IPS DF 6.9 (cell line): ENCODE results near the gene MIX23.

Source experiments
- DNase-seq: peaks from one replicate; pipeline ENCODE4 v3.0.0-alpha.2; 2013; ENCODE audit warnings: low read depth, low spot score
- H3K27ac ChIP-seq: one replicate; pipeline ENCODE4 v1.5.1; 2013; ENCODE audit warnings: low read length, control low read depth
- H3K27me3 ChIP-seq: 2 replicates; pipeline ENCODE4 v1.6.1; 2013; ENCODE audit warnings: mild to moderate bottlenecking, low read length; ENCODE audit not compliant: control insufficient read depth, insufficient read depth
- H3K36me3 ChIP-seq: 2 replicates; pipeline ENCODE4 v1.6.1; 2013; ENCODE audit warnings: low read length; ENCODE audit not compliant: control insufficient read depth, insufficient read depth
- H3K4me1 ChIP-seq: 2 replicates; pipeline ENCODE4 v1.6.1; 2013; ENCODE audit warnings: low read length; ENCODE audit not compliant: control insufficient read depth, insufficient read depth
- H3K4me3 ChIP-seq: 2 replicates; pipeline ENCODE4 v1.5.1; 2013; ENCODE audit warnings: mild to moderate bottlenecking, low read length
- H3K9me3 ChIP-seq: 2 replicates; pipeline ENCODE4 v1.6.1; 2013; ENCODE audit warnings: low read length, inconsistent platforms; ENCODE audit not compliant: control insufficient read depth, insufficient read depth
- WGBS: extraction: QIAGEN DNeasy Blood & Tissue Kit; methylation state at CpG from one replicate; pipeline ENCODE4 v1.1.7; 2013; ENCODE audit warnings: mixed read lengths, missing lambda C conversion rate; ENCODE audit not compliant: insufficient read length, insufficient coverage; 5-methylcytosine and 5-hydroxymethylcytosine counted together

The MIX23 gene

DNA sequence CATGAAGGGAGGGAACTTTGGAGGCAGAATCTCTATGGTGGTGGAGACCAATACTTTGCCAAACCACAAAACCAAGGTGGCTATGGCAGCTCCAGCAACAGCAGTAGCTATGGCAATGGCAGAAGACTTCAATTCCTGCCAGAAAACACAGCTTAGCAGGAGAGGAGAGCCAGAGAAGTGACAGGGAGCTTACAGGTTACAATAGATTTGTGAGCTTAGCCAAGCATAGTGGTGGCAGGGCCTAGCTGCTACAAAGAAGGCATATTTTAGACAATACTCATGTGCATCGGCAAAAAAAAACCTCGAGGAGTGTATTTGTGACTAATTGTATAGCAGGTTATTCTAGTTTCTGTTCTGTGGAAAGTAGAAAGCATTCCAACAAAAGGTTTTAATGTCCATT is 64.4 kb downstream of the MIX23 start:
- Histone ChIP-seq H3K36me3 (no peaks in the 10 kb centered on the region), H3K9me3 (no peaks in the 10 kb centered on the region), H3K4me3 (no peak overlapping the region), H3K4me1 (no peaks in the 10 kb centered on the region), H3K27ac (no peak overlapping the region), H3K27me3 (no peaks in the 10 kb centered on the region)
- no peak for DNase-seq
- WGBS: no CpG with 5 or more reads among the region's 2 CpGs

GRCh38 chr3:122316368-122316767 is 66.7 kb downstream of the MIX23 start:
- no CpG with 5 or more reads among the region's 5 CpGs for WGBS
- DNase-seq: no peak
- H3K36me3 ChIP-seq: no peaks in the 10 kb centered on the region
- no peak overlapping the region for H3K4me3 ChIP-seq
- H3K27ac ChIP-seq: no peak overlapping the region
- H3K27me3 ChIP-seq: no peaks in the 10 kb centered on the region
- H3K4me1 ChIP-seq: no peaks in the 10 kb centered on the region
- H3K9me3 ChIP-seq: no peaks in the 10 kb centered on the region

DNA sequence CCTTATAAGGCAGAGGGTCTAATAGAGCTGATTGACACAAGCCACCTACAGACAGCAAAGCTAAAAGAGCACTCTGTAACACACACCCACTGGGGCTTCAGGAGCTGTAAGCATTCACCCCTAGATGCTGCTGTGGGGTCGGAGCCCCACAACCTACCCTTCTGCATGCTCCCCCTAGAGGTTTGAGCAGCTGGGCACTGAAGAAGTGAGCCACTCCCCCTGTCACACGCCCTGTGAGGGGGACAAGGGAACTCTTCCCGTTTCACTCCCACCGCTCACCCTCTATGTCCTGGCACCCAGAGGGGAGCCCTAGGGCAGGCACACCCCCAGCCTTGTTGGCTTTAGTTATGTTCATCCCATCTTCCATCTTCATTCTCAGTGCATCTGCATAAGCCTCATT is 67.4 kb downstream of the MIX23 start:
- H3K4me3 ChIP-seq: no peak overlapping the region
- no peaks in the 10 kb centered on the region for H3K4me1 ChIP-seq
- no peak overlapping the region for H3K27ac ChIP-seq
- H3K36me3 ChIP-seq: no peaks in the 10 kb centered on the region
- no CpG with 5 or more reads among the region's 4 CpGs for WGBS
- no peaks in the 10 kb centered on the region for H3K9me3 ChIP-seq
- peak; percentile 27 for DNase-seq
- no peaks in the 10 kb centered on the region for H3K27me3 ChIP-seq

DNA sequence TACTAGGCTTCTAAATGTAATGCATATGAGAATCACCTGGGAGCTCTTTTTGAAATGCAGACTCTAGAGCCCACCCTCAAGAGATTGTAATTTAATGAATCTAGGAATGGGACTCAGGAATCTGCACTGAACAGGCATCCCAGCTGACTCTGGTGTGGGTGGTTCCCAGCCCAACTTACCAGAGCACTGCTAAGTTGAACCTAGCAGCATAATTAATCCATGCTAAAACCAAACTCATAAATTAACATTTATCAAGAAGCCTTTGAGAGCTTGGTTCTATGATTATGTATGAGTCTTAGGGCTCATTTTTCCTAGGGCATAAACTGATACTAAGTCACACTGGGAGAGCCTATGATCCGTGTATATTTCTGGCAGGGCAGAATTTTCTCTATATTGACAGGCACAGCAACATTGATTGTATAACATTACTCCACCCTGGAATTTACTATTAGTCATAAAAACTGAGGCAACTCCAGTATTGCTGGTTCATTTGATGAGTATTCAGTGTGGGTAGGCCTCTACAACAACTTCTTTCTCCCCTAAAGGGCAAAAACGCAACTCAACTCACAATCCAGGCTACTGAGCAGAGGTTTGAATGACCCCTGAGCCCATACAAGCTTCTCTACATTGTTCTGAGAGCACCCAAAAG is 68.7 kb downstream of the MIX23 start:
- Histone ChIP-seq H3K9me3 (no peaks in the 10 kb centered on the region), H3K36me3 (no peaks in the 10 kb centered on the region), H3K4me3 (no peak overlapping the region), H3K27me3 (no peaks in the 10 kb centered on the region), H3K4me1 (no peaks in the 10 kb centered on the region), H3K27ac (no peak overlapping the region)
- WGBS: no CpG with 5 or more reads among the region's 2 CpGs
- DNase-seq: no peak

DNA sequence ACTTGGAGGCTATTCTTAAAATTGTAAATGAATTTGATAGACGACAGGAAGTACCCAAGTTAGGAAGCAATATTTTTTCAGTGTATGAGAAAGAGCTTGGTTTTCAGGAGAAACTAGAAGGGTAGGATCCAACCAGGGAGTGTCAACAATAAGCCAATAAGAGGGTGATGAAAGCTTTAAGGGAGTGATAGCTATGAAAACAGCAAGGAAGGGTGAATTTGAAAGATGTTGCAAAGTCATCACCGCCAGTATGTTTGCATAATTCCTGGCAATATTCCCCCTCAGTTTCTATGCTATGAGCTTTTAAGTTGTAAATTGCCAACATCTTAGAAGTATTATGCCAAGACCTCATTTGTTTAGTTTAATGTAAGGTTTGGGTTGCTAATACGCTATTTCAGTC is 69.8 kb downstream of the MIX23 start:
- Histone ChIP-seq H3K27me3 (no peaks in the 10 kb centered on the region), H3K36me3 (no peaks in the 10 kb centered on the region), H3K9me3 (no peaks in the 10 kb centered on the region), H3K4me3 (no peak overlapping the region), H3K27ac (no peak overlapping the region), H3K4me1 (no peaks in the 10 kb centered on the region)
- no peak for DNase-seq
- no CpG with 5 or more reads among the region's 3 CpGs for WGBS

- no peaks in the 10 kb centered on the region for H3K36me3 ChIP-seq
- no peaks in the 10 kb centered on the region for H3K9me3 ChIP-seq
- H3K4me1 ChIP-seq: no peaks in the 10 kb centered on the region
- DNase-seq: no peak
- no peak overlapping the region for H3K27ac ChIP-seq
- H3K4me3 ChIP-seq: no peak overlapping the region
- H3K27me3 ChIP-seq: no peaks in the 10 kb centered on the region
Measured at GRCh38 chr3:122312826-122313225, 70.2 kb downstream of the MIX23 start.

GRCh38 chr3:122310361-122310760 is 72.7 kb downstream of the MIX23 start:
- Histone ChIP-seq H3K4me3 (no peak overlapping the region), H3K4me1 (no peaks in the 10 kb centered on the region), H3K27ac (no peak overlapping the region), H3K9me3 (no peaks in the 10 kb centered on the region), H3K27me3 (no peaks in the 10 kb centered on the region), H3K36me3 (no peaks in the 10 kb centered on the region)
- no CpG with 5 or more reads among the region's 1 CpG for WGBS
- no peak for DNase-seq
